Neural progenitor cell (in vitro differentiated cells): ENCODE data around the gene AP5Z1.

Source experiments
- CTCF ChIP-seq: fragments of 200-600 bp; sonication (generic); IDR thresholded peaks from 2 replicates; pipeline ENCODE4 v1.5.1; 2017; ENCODE audit warnings: antibody characterized with exemption, mild to moderate bottlenecking
- EZH2phosphoT487 ChIP-seq: fragments of 200-600 bp; sonication (generic); IDR thresholded peaks from 2 replicates; pipeline ENCODE4 v1.6.1; 2017; ENCODE audit warnings: antibody characterized with exemption

- TF ChIP-seq CTCF: no peak
- no peak for TF ChIP-seq EZH2phosphoT487
Measured at GRCh38 chr7:4758791-4759190, 16.6 kb upstream of the AP5Z1 start.
